Chondrocyte (in vitro differentiated cells): ENCODE results near the gene ABLIM2. TPM values are rescaled to one million over a fixed set of nuclear protein-coding genes. Genes with fewer than 3 reads are reported as not detected.

ENCODE experiments used
- DNase-seq: peaks from one replicate; pipeline ENCODE4 v3.0.0; 2021; ENCODE audit warnings: mixed read lengths, low spot score
- H3K27ac Mint-ChIP-seq: one replicate; pipeline ENCODE4 v1.8.0; 2021; ENCODE audit warnings: mild to moderate bottlenecking, moderate library complexity, mixed read lengths; ENCODE audit not compliant: unreplicated experiment
- H3K27me3 Mint-ChIP-seq: 2 replicates; pipeline ENCODE4 v1.8.0; 2021; ENCODE audit warnings: low read depth, mixed read lengths
- H3K36me3 Mint-ChIP-seq: 2 replicates; pipeline ENCODE4 v1.8.0; 2021; ENCODE audit warnings: low read depth, mixed read lengths
- H3K4me1 Mint-ChIP-seq: 2 replicates; pipeline ENCODE4 v1.8.0; 2021; ENCODE audit warnings: low read depth, mild to moderate bottlenecking, mixed read lengths
- H3K4me3 Mint-ChIP-seq: one replicate; pipeline ENCODE4 v1.8.0; 2021; ENCODE audit warnings: mild to moderate bottlenecking, moderate library complexity, mixed read lengths; ENCODE audit not compliant: unreplicated experiment
- H3K9me3 Mint-ChIP-seq: 2 replicates; pipeline ENCODE4 v1.8.0; 2021; ENCODE audit warnings: low read depth, mixed read lengths
- CTCF ChIP-seq: fragments of 200-600 bp; sonication (generic); IDR thresholded peaks from 2 replicates; pipeline ENCODE4 v1.5.0; 2021; ENCODE audit warnings: antibody characterized with exemption, mild to moderate bottlenecking, moderate library complexity
- total RNA-seq: library from RNA; stranded (reverse); gene quantifications from 3 replicates; pipeline ENCODE4 v1.2.1, GENCODE V29; 2021

Gene ABLIM2
- total RNA-seq, 1 donor from 2014 or later = 0.47 TPM

- no peaks in the 10 kb centered on the region for H3K4me1 Mint-ChIP-seq
- H3K9me3 Mint-ChIP-seq = no peaks in the 10 kb centered on the region
- DNase-seq = no peak
- no peak overlapping the region for H3K27ac Mint-ChIP-seq
- peaks cover 36% of the 10 kb centered on the region for H3K27me3 Mint-ChIP-seq
- no peaks in the 10 kb centered on the region for H3K36me3 Mint-ChIP-seq
- no peak overlapping the region for H3K4me3 Mint-ChIP-seq
- TF ChIP-seq CTCF = no peak
Measured at GRCh38 chr4:8000721-8001491, 157.7 kb downstream of the ABLIM2 start.

- no peaks in the 10 kb centered on the region for H3K36me3 Mint-ChIP-seq
- DNase-seq = no peak
- H3K9me3 Mint-ChIP-seq = no peaks in the 10 kb centered on the region
- H3K27me3 Mint-ChIP-seq = peaks cover 30% of the 10 kb centered on the region
- TF ChIP-seq CTCF = no peak
- H3K27ac Mint-ChIP-seq = no peak overlapping the region
- no peaks in the 10 kb centered on the region for H3K4me1 Mint-ChIP-seq
- H3K4me3 Mint-ChIP-seq = no peak overlapping the region
Measured at GRCh38 chr4:8000247-8000646, 158.4 kb downstream of the ABLIM2 start.

DNA sequence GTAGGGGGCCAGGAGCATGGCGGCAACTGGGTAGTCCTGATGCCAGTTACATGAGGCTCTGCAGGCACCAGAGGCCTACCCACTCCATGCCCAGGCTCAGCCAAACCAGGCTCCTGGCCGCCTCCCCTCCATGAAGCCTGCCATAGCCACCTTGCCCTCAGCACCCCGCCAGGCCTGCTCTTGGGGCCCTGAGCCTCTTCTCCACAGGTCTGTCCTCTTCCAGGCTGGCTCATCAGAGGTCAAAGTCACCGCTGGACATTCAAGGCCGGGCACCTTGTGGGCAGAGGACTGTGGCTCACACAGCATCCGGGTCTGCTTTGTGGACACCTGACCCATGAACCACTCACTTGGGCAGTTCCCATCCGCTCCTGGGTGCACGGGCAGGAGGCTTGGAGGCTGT is 158.9 kb downstream of the ABLIM2 start:
- Mint-ChIP-seq H3K27me3 (peaks cover 24% of the 10 kb centered on the region), H3K4me1 (no peaks in the 10 kb centered on the region), H3K9me3 (no peaks in the 10 kb centered on the region), H3K27ac (no peak overlapping the region), H3K4me3 (no peak overlapping the region), H3K36me3 (no peaks in the 10 kb centered on the region)
- no peak for TF ChIP-seq CTCF
- DNase-seq = peak; percentile 88

- TF ChIP-seq CTCF = no peak
- Mint-ChIP-seq H3K27me3 (peaks cover 23% of the 10 kb centered on the region), H3K4me1 (no peaks in the 10 kb centered on the region), H3K4me3 (no peak overlapping the region), H3K9me3 (no peaks in the 10 kb centered on the region), H3K36me3 (no peaks in the 10 kb centered on the region), H3K27ac (no peak overlapping the region)
- DNase-seq = no peak
Measured at GRCh38 chr4:7999279-7999678, 159.3 kb downstream of the ABLIM2 start.

DNA sequence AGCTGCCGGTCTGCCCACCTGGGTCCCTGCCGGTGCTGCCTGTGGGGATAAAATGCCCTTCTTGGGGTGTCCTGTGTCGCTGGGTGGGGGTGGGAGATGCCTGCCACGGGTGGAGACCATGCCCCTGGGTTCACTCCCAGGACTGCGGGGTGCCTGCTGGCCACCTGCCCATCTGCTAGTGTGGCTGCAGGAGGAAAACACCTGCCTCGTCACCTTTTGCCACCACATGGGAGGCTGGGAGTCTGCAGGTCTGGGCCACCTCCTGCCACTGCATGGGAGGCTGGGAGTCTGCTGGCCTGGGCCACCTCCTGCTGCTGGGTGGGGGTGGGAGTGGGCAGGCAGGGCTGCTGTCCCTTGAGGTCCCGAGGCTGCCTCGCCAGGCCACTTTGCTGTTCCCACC is 160.2 kb downstream of the ABLIM2 start:
- no peaks in the 10 kb centered on the region for H3K4me1 Mint-ChIP-seq
- H3K4me3 Mint-ChIP-seq = no peak overlapping the region
- peaks cover 18% of the 10 kb centered on the region for H3K27me3 Mint-ChIP-seq
- H3K9me3 Mint-ChIP-seq = no peaks in the 10 kb centered on the region
- TF ChIP-seq CTCF = no peak
- no peak for DNase-seq
- no peaks in the 10 kb centered on the region for H3K36me3 Mint-ChIP-seq
- H3K27ac Mint-ChIP-seq = no peak overlapping the region
